B cell (primary cell): ENCODE results near the gene FAM83G. TPM values are rescaled to one million over a fixed set of nuclear protein-coding genes. Genes with fewer than 3 reads are reported as not detected.

Experiments
- ATAC-seq: fragments of 200-7000 bp; cut with Tn5 transposase; one replicate; pipeline ENCODE4 v1.10.0; 2021; ENCODE audit warnings: low read depth, mild to moderate bottlenecking, moderate number of reproducible peaks, moderate library complexity
- CTCF ChIA-PET: fragments of 350-600 bp; sonication (Branson Sonifier 250); formaldehyde crosslinking; loops from one replicate; lab custom pipeline; 2021; ENCODE audit warnings: antibody characterized with exemption, inconsistent platforms; lab: Charles Lee
- POLR2A ChIA-PET: fragments of 350-600 bp; sonication (Branson Sonifier 250); formaldehyde crosslinking; loops from one replicate; lab custom pipeline; 2021; ENCODE audit warnings: antibody characterized with exemption; lab: Charles Lee
- DNase-seq: peaks from one replicate; pipeline ENCODE4 v3.0.0; 2013
- H2AFZ ChIP-seq: 2 replicates; pipeline ENCODE4 v1.6.1; 2012; ENCODE audit warnings: mild to moderate bottlenecking, low read depth, low read length; ENCODE audit not compliant: insufficient read depth, poor library complexity, severe bottlenecking
- H3K27ac ChIP-seq, 2 donors: 1 replicate in 1 of 2; 2 replicates in 1 of 2; pipeline ENCODE4 v1.5.1; 2012 to 2013; ENCODE audit warnings: low read length in 2 of 2, mild to moderate bottlenecking in 2 of 2, moderate library complexity in 1 of 2
- H3K27me3 ChIP-seq, 4 experiments: fragments of 200-600 bp in 1 of 4; sonication (generic) in 1 of 4; replicated peaks in 1 of 4; 1 replicate in 2 of 4; 2 replicates in 2 of 4; pipeline versions ENCODE4 v1.6.1 to v1.7.0; 2013 to 2016; ENCODE audit warnings: low read length in 3 of 4, mild to moderate bottlenecking in 2 of 4, mixed read lengths in 1 of 4, moderate library complexity in 1 of 4; ENCODE audit not compliant: insufficient read depth in 4 of 4, control insufficient read depth in 3 of 4; ENCODE audit errors: control extremely low read depth in 1 of 4
- H3K36me3 ChIP-seq, 2 experiments: replicated peaks in 1 of 2; 1 replicate in 1 of 2; 2 replicates in 1 of 2; pipeline versions ENCODE4 v1.6.1 to v1.7.1; 2013; ENCODE audit warnings: low read length in 1 of 2; ENCODE audit not compliant: insufficient read depth in 2 of 2, control insufficient read depth in 1 of 2; ENCODE audit errors: control extremely low read depth in 1 of 2, extremely low read depth in 1 of 2
- H3K4me1 ChIP-seq, 2 donors: fragments of 200-600 bp in 1 of 2; sonication (generic) in 1 of 2; 1 replicate in 1 of 2; 2 replicates in 1 of 2; pipeline versions ENCODE4 v1.5.1 to v1.6.1; 2013 to 2017; ENCODE audit warnings: low read length in 2 of 2; ENCODE audit not compliant: control insufficient read depth in 2 of 2, insufficient read depth in 2 of 2
- H3K4me2 ChIP-seq: replicated peaks from 2 replicates; pipeline ENCODE3; 2012; ENCODE audit warnings: mild to moderate bottlenecking, low read depth, low read length; ENCODE audit not compliant: poor library complexity, severe bottlenecking
- H3K4me3 ChIP-seq, 5 experiments: fragments of 200-600 bp in 1 of 5; sonication (generic) in 1 of 5; 1 replicate in 3 of 5; 2 replicates in 2 of 5; pipeline versions ENCODE4 v1.5.1 to v1.7.0; 2011 to 2016; ENCODE audit warnings: low read length in 4 of 5, mild to moderate bottlenecking in 4 of 5, low read depth in 2 of 5, control low read depth in 1 of 5, moderate library complexity in 1 of 5; ENCODE audit not compliant: insufficient read depth in 1 of 5; ENCODE audit errors: control extremely low read depth in 1 of 5, extremely low read depth in 1 of 5
- H3K79me2 ChIP-seq: fragments of 200-600 bp; sonication (generic); one replicate; pipeline ENCODE4 v1.6.0; 2016; ENCODE audit warnings: low read length; ENCODE audit not compliant: control insufficient read depth, insufficient read depth
- H3K9ac ChIP-seq: fragments of 200-600 bp; sonication (generic); 2 replicates; pipeline ENCODE4 v1.6.1; 2017; ENCODE audit warnings: mild to moderate bottlenecking, low read length, moderate library complexity
- H3K9me3 ChIP-seq, 3 donors: one replicate each; pipeline versions ENCODE4 v1.6.1 to v1.7.1; 2013; ENCODE audit warnings: low read length in 2 of 3; ENCODE audit not compliant: control insufficient read depth in 2 of 3, insufficient read depth in 1 of 3; ENCODE audit errors: control extremely low read depth in 1 of 3
- H4K20me1 ChIP-seq: 2 replicates; pipeline ENCODE4 v1.6.0; 2012; ENCODE audit warnings: mild to moderate bottlenecking, low read length; ENCODE audit not compliant: insufficient read depth, control insufficient read depth, poor library complexity, severe bottlenecking
- H3K27ac Mint-ChIP-seq: one replicate; pipeline ENCODE4 v1.8.0; 2021; ENCODE audit warnings: mixed read lengths
- H3K27me3 Mint-ChIP-seq: one replicate; pipeline ENCODE4 v1.8.0; 2021; ENCODE audit warnings: mixed read lengths
- H3K4me1 Mint-ChIP-seq: one replicate; pipeline ENCODE4 v1.8.0; 2021; ENCODE audit warnings: mixed read lengths
- H3K4me3 Mint-ChIP-seq: one replicate; pipeline ENCODE4 v1.8.0; 2021; ENCODE audit warnings: mixed read lengths
- H3K9me3 Mint-ChIP-seq: one replicate; pipeline ENCODE4 v1.8.0; 2022; ENCODE audit warnings: mixed read lengths; ENCODE audit not compliant: insufficient read depth
- CTCF ChIP-seq: fragments of 200-600 bp; IDR thresholded peaks from one replicate; pipeline ENCODE4 v1.8.0; 2022; ENCODE audit warnings: antibody characterized with exemption, mild to moderate bottlenecking
- EZH2 ChIP-seq: IDR thresholded peaks from 2 replicates; pipeline ENCODE4 v1.6.1; 2012; ENCODE audit warnings: borderline replicate concordance, low read depth, mild to moderate bottlenecking, moderate library complexity, low read length; ENCODE audit not compliant: insufficient read depth, poor library complexity, severe bottlenecking
- WGBS: methylation state at CpG from one replicate; pipeline ENCODE4 v1.1.5; 2013; ENCODE audit warnings: missing lambda C conversion rate; ENCODE audit not compliant: insufficient coverage; 5-methylcytosine and 5-hydroxymethylcytosine counted together
- intact Hi-C: fragments of 100-400 bp; cut with micrococcal nuclease; formaldehyde crosslinking; loops from one replicate; pipeline ENCODE4 v1.10.0; 2022
- polyA plus RNA-seq: library from polyadenylated mRNA; depleted of rRNA; stranded (reverse); fragments of >200 nt; gene quantifications from 2 replicates; pipeline ENCODE4 v1.2.3, GENCODE V29; 2012
- total RNA-seq, 2 donors: library from RNA; stranded (reverse); fragments of 120-200 nt in 1 of 2; gene quantifications; 1 replicate in 1 of 2; 2 replicates in 1 of 2; pipeline versions ENCODE4 v1.2.3 to v1.2.4, GENCODE V29; 2013 to 2022

FAM83G gene
- total and polyA plus RNA-seq, 2 donors (not counting 1 experiment from before 2014, with no cell fraction given), result 4.7 to 14.3 TPM

GRCh38 chr17:18994631-18995030, 9.9 kb downstream of the FAM83G start:
- Mint-ChIP-seq H3K9me3 (no peaks in the 10 kb centered on the region), H3K4me3 (no peak overlapping the region), H3K27ac (no peak overlapping the region), H3K4me1 (peaks cover 21% of the 10 kb centered on the region), H3K27me3 (no peaks in the 10 kb centered on the region)
- peaks cover 27% of the 10 kb centered on the region for H3K79me2 ChIP-seq
- peaks cover 72% of the 10 kb centered on the region for H4K20me1 ChIP-seq
- peaks cover 0 to 8% of the 10 kb centered on the region in 2 experiments for H3K36me3 ChIP-seq
- peaks cover 2 to 10% (median 4%) of the 10 kb centered on the region in 3 donors for H3K9me3 ChIP-seq
- H3K4me3 ChIP-seq, result no peak overlapping the region
- H3K27ac ChIP-seq, result no peak overlapping the region
- no peak for ATAC-seq
- WGBS, result 40% methylated on average over 1 of the region's 1 CpG
- no peak overlapping the region for H2AFZ ChIP-seq
- H3K4me1 ChIP-seq, result peaks cover 24 to 27% of the 10 kb centered on the region in 2 donors
- no peak overlapping the region for H3K9ac ChIP-seq
- no peak for DNase-seq
- TF ChIP-seq EZH2 (no peak), CTCF (no peak)
- H3K4me2 ChIP-seq, result no peak overlapping the region
- ChIA-PET POLR2A (no interaction called here), CTCF (no interaction called here)
- intact Hi-C loops, result no loop called here
- no peaks in the 10 kb centered on the region for H3K27me3 ChIP-seq

- ATAC-seq (no peak), DNase-seq (no peak)
- Histone ChIP-seq H2AFZ (no peak overlapping the region), H3K36me3 (peaks cover 0 to 8% of the 10 kb centered on the region in 2 experiments), H3K79me2 (peaks cover 27% of the 10 kb centered on the region), H3K27ac (no peak overlapping the region), H3K9ac (no peak overlapping the region), H3K4me2 (peak overlapping the region; percentile 68), H4K20me1 (peaks cover 72% of the 10 kb centered on the region), H3K4me3 (no peak overlapping the region), H3K4me1 (peaks cover 24 to 27% of the 10 kb centered on the region in 2 donors), H3K27me3 (no peaks in the 10 kb centered on the region), H3K9me3 (peaks cover 2 to 10% (median 4%) of the 10 kb centered on the region in 3 donors)
- Mint-ChIP-seq H3K4me1 (peaks cover 21% of the 10 kb centered on the region), H3K27ac (no peak overlapping the region), H3K4me3 (no peak overlapping the region), H3K27me3 (no peaks in the 10 kb centered on the region), H3K9me3 (no peaks in the 10 kb centered on the region)
- TF ChIP-seq EZH2 (no peak), CTCF (no peak)
- ChIA-PET CTCF (no interaction called here), POLR2A (no interaction called here)
- intact Hi-C loops, result loop anchor here (1.0 kb wide), 1 partner anchor 10 kb away; the partner anchor contains the start of gene FAM83G
- WGBS, result 87% methylated on average over 15 of the region's 16 CpGs
Measured at GRCh38 chr17:18993905-18994526, 10.5 kb downstream of the FAM83G start.
